SK-N-SH (cell line): ENCODE measurements around the gene MYCBPAP. TPM values are rescaled to one million over a fixed set of nuclear protein-coding genes. Genes with fewer than 3 reads are reported as not detected.

Experiments used
- CTCF ChIA-PET: fragments of 300-600, 350-600 bp; formaldehyde crosslinking; extraction: SDS; loops from one replicate; lab custom pipeline; 2021; lab: Yijun Ruan, JAX
- POLR2A ChIA-PET: fragments of 350-600 bp; sonication (Branson Sonifier 250); formaldehyde crosslinking; extraction: SDS; loops from one replicate; lab custom pipeline; 2020; ENCODE audit warnings: antibody characterized with exemption, inconsistent platforms; lab: Yijun Ruan, JAX
- DNase-seq: peaks from one replicate; pipeline ENCODE4 v3.0.0; 2012
- H2AFZ ChIP-seq: fragments of 200-600 bp; sonication (generic); 2 replicates; pipeline ENCODE4 v1.8.1; 2016; ENCODE audit warnings: antibody characterized with exemption, mild to moderate bottlenecking, low read depth
- H3F3A ChIP-seq: fragments of 200-600 bp; sonication (generic); replicated peaks from 2 replicates; pipeline ENCODE3; 2016; ENCODE audit warnings: antibody characterized with exemption, mild to moderate bottlenecking; ENCODE audit not compliant: insufficient read depth
- H3K27ac ChIP-seq, 2 experiments: fragments of 200-500 bp in 1 of 2; fragments of 200-600 bp in 1 of 2; sonication (Bioruptor generic) in 1 of 2; sonication (generic), shearing (Covaris generic) in 1 of 2; 2 replicates each; pipeline versions ENCODE4 v1.5.1 to v1.6.1; 2014 to 2016; ENCODE audit warnings: low read depth in 2 of 2, inconsistent platforms in 1 of 2, low read length in 1 of 2, mild to moderate bottlenecking in 1 of 2, mixed read lengths in 1 of 2
- H3K27me3 ChIP-seq: fragments of 200-600 bp; sonication (generic), shearing (Covaris generic); 2 replicates; pipeline ENCODE4 v1.6.1; 2016; ENCODE audit warnings: mixed run types; ENCODE audit not compliant: insufficient read depth
- H3K36me3 ChIP-seq, 2 experiments: fragments of 200-500 bp in 1 of 2; fragments of 200-600 bp in 1 of 2; sonication (Bioruptor generic) in 1 of 2; sonication (generic) in 1 of 2; replicated peaks in 1 of 2; 2 replicates each; pipeline versions ENCODE3 to v1.5.1; 2014 to 2016; ENCODE audit warnings: low read length in 1 of 2, mild to moderate bottlenecking in 1 of 2; ENCODE audit not compliant: insufficient read depth in 2 of 2, control insufficient read depth in 1 of 2
- H3K4me1 ChIP-seq, 2 experiments: fragments of 200-500 bp in 1 of 2; fragments of 200-600 bp in 1 of 2; sonication (Bioruptor generic) in 1 of 2; sonication (generic), shearing (Covaris generic) in 1 of 2; 2 replicates each; pipeline versions ENCODE4 v1.5.1 to v1.6.1; 2014 to 2016; ENCODE audit warnings: low read depth in 1 of 2, low read length in 1 of 2, mixed run types in 1 of 2; ENCODE audit not compliant: insufficient read depth in 2 of 2, control insufficient read depth in 1 of 2
- H3K4me2 ChIP-seq: fragments of 200-600 bp; sonication (generic), shearing (Covaris generic); 2 replicates; pipeline ENCODE4 v1.6.1; 2017; ENCODE audit warnings: mixed run types
- H3K4me3 ChIP-seq, 2 experiments: fragments of 200-500 bp in 1 of 2; fragments of 200-600 bp in 1 of 2; sonication (Bioruptor generic) in 1 of 2; sonication (generic), shearing (Covaris generic) in 1 of 2; 2 replicates each; pipeline versions ENCODE4 v1.5.1 to v1.8.1; 2014 to 2016; ENCODE audit warnings: low read depth in 2 of 2, inconsistent platforms in 1 of 2, low read length in 1 of 2, mild to moderate bottlenecking in 1 of 2, mixed read lengths in 1 of 2, moderate library complexity in 1 of 2
- H3K79me2 ChIP-seq: fragments of 200-600 bp; sonication (generic); 2 replicates; pipeline ENCODE4 v1.8.1; 2017; ENCODE audit warnings: mild to moderate bottlenecking; ENCODE audit not compliant: insufficient read depth
- H3K9ac ChIP-seq: fragments of 200-600 bp; sonication (generic); 2 replicates; pipeline ENCODE4 v1.6.1; 2017; ENCODE audit warnings: mixed run types
- H3K9me2 ChIP-seq: fragments of 200-600 bp; sonication (generic); 2 replicates; pipeline ENCODE4 v1.6.1; 2017; ENCODE audit warnings: mixed run types
- H3K9me3 ChIP-seq: fragments of 200-600 bp; sonication (generic); 2 replicates; pipeline ENCODE4 v1.6.1; 2017; ENCODE audit warnings: mixed run types, mild to moderate bottlenecking, moderate library complexity
- H4K20me1 ChIP-seq: fragments of 200-600 bp; sonication (generic); 2 replicates; pipeline ENCODE4 v1.6.1; 2017; ENCODE audit warnings: mild to moderate bottlenecking, mixed run types; ENCODE audit not compliant: insufficient read depth
- CHD2 ChIP-seq: fragments of 150-350 bp; IDR thresholded peaks from 2 replicates; pipeline ENCODE4 v1.6.1; 2018; ENCODE audit warnings: low read length; ENCODE audit not compliant: partially characterized antibody
- EP300 ChIP-seq, 2 experiments: IDR thresholded peaks; 2 replicates each; pipeline versions ENCODE4 v1.4.0 to v1.6.1; 2012; ENCODE audit warnings: borderline replicate concordance in 1 of 2, low read depth in 1 of 2, low read length in 1 of 2
- GATA2 ChIP-seq: sonication (generic); formaldehyde crosslinking; IDR thresholded peaks from 2 replicates; pipeline ENCODE4 v1.5.0; 2020; ENCODE audit warnings: mild to moderate bottlenecking, missing genetic modification reagents
- NFIC ChIP-seq: IDR thresholded peaks from 2 replicates; pipeline ENCODE4 v1.4.0; 2012; ENCODE audit warnings: borderline replicate concordance
- RCOR1 ChIP-seq: fragments of 150-350 bp; IDR thresholded peaks from 2 replicates; pipeline ENCODE4 v1.6.1; 2017; ENCODE audit warnings: antibody characterized with exemption, low read length
- TAF1 ChIP-seq: IDR thresholded peaks from 2 replicates; pipeline ENCODE4 v1.6.1; 2012; ENCODE audit warnings: low read depth, mild to moderate bottlenecking, low read length, moderate library complexity, borderline replicate concordance
- YY1 ChIP-seq: IDR thresholded peaks from 2 replicates; pipeline ENCODE4 v1.4.0; 2012; ENCODE audit warnings: low read depth, mild to moderate bottlenecking
- WGBS: methylation state at CpG from one replicate; pipeline ENCODE4 v1.1.6; 2017; ENCODE audit warnings: low lambda C conversion rate; 5-methylcytosine and 5-hydroxymethylcytosine counted together
- polyA plus RNA-seq, 3 experiments: library from polyadenylated mRNA; depleted of rRNA; stranded (reverse); fragments of >200 nt; gene quantifications; 2 replicates each; pipeline ENCODE4 v1.2.3, GENCODE V29; 2012
- TF ChIP-seq, protein P1 (sequence below): IDR thresholded peaks from 2 replicates; pipeline ENCODE4 v1.4.0; 2012; ENCODE audit warnings: low read depth, borderline replicate concordance

MYCBPAP gene
- polyA plus RNA-seq, 1 of the 3 experiments (the other 2 are of a cell fraction): 2.4 TPM

DNA sequence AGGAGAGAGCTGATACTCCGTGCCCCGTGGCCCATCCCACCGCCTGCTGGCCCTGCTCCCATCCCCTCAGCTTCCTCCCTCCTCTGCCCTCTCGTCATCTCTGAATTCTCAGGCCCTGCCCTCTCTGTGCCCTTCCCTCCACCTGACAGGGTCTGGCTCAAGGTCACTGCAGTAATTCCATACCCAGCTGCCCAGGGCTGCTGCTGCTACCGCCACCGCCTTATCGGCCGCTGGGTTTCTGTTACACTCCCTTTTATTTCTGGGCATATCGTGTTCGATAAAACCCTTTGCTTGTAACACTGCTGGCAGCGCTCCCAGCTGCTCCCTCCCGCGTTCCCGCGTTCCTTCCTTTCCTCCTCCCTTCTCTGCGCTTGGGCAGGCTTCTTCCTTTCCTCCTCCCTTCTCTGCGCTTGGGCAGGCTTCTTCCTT, 25.5 kb downstream of the MYCBPAP start:
- H3K36me3 ChIP-seq: no peaks in the 10 kb centered on the region
- H3K79me2 ChIP-seq: no peaks in the 10 kb centered on the region
- 15% methylated on average over 17 of the region's 17 CpGs for WGBS
- H3K4me2 ChIP-seq: peak overlapping the region; percentile 54; the same call in 1 of the 2 replicates
- ChIA-PET POLR2A (interaction anchor here (0.7 to 2.3 kb wide), 2 partner anchors 8 to 90 kb away, joined by 5 to 14 read pairs; no protein-coding TSS in a partner anchor), CTCF (interaction anchor here (0.6 to 5.5 kb wide), 13 partner anchors 10 to 309 kb away, joined by 3 to 27 read pairs (median 4); partner anchors contain the start of genes LRRC59 and SPATA20)
- H3F3A ChIP-seq: no peaks in the 10 kb centered on the region
- peak; percentile 90 for DNase-seq
- H3K4me1 ChIP-seq: peaks cover 7 to 30% of the 10 kb centered on the region in 2 experiments; a peak in 3 of 4 replicates
- H3K27me3 ChIP-seq: peaks cover 28% of the 10 kb centered on the region; the same call in 1 of the 2 replicates
- H3K9ac ChIP-seq: no peak overlapping the region
- H3K27ac ChIP-seq: no peak overlapping the region
- no peaks in the 10 kb centered on the region for H4K20me1 ChIP-seq
- no peaks in the 10 kb centered on the region for H3K9me3 ChIP-seq
- H2AFZ ChIP-seq: no peak overlapping the region
- peak overlapping the region in 1 of 2 experiments; percentile 8; a peak in 1 of 4 replicates for H3K4me3 ChIP-seq
- TF ChIP-seq YY1: no peak
- peak; percentile 73; the same call in 1 of the 2 replicates for TF ChIP-seq RCOR1
- peak in 1 of 2 experiments; percentile 32; a peak in 2 of 4 replicates for TF ChIP-seq EP300 (IDR thresholded peaks at IDR 0.05; ENCODE audit: borderline replicate concordance in 1 of 2, low read depth in 1 of 2, low read length in 1 of 2)
- no peak; the same call in 1 of the 2 replicates for TF ChIP-seq NFIC
- TF ChIP-seq, protein P1, sequence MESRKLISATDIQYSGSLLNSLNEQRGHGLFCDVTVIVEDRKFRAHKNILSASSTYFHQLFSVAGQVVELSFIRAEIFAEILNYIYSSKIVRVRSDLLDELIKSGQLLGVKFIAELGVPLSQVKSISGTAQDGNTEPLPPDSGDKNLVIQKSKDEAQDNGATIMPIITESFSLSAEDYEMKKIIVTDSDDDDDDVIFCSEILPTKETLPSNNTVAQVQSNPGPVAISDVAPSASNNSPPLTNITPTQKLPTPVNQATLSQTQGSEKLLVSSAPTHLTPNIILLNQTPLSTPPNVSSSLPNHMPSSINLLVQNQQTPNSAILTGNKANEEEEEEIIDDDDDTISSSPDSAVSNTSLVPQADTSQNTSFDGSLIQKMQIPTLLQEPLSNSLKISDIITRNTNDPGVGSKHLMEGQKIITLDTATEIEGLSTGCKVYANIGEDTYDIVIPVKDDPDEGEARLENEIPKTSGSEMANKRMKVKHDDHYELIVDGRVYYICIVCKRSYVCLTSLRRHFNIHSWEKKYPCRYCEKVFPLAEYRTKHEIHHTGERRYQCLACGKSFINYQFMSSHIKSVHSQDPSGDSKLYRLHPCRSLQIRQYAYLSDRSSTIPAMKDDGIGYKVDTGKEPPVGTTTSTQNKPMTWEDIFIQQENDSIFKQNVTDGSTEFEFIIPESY: no peak
- TF ChIP-seq GATA2 (CRISPR knock-in tag): peak; percentile 41; the same call in 1 of the 2 replicates
- peak; percentile 68 for TF ChIP-seq CHD2
- no peaks in the 10 kb centered on the region for H3K9me2 ChIP-seq

DNA sequence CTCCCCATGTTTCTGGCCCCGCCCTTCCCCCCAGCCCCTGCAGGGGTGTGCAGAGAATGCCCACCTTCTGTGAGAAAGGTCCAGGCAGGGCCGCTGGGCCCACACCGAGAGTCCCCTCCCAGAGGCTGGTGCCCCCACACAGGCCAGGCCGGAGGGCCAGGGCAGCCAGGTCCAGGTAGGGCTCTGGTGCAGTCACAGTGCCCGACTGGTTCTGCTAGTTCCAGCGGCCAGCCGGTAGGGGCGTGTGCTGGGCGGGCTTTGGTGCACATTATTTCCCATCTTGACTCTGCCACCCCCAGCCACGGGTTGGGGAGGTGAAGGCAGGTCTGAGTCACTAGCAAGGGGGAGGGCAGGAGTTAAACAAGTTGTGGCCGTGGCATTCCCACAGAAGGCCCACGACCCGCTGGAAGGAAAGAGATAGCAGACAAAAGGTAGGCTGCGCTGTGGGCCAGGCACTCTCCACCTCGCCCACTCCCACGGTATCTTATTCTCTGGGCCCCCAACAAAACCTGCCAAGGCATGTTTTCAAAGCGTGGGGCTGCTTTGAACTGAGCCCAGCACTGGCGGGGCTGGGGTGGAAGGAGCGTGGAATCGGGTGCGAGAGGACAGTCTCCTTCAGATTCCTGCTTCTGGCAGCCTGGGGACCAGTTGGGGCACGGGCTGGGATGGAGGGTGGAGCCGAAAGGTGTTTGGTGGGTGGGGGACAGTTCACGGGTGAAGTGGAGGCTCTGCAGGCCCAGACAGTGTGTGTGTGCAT, 26.2 kb downstream of the MYCBPAP start:
- no peak overlapping the region for H2AFZ ChIP-seq
- peak; percentile 62 for DNase-seq
- no peaks in the 10 kb centered on the region for H3K9me2 ChIP-seq
- CTCF ChIA-PET: interaction anchor here (0.7 to 24.2 kb wide), 9 partner anchors 12 to 89 kb away, joined by 3 to 1212 read pairs (median 5); partner anchors contain the start of genes RSAD1 and SPATA20
- no peaks in the 10 kb centered on the region for H3K9me3 ChIP-seq
- H3K4me1 ChIP-seq: peaks cover 7 to 30% of the 10 kb centered on the region in 2 experiments; a peak in 3 of 4 replicates
- H3K4me3 ChIP-seq: no peak overlapping the region
- TF ChIP-seq TAF1: no peak
- no peaks in the 10 kb centered on the region for H3K36me3 ChIP-seq
- peak overlapping the region; percentile 54; the same call in 1 of the 2 replicates for H3K4me2 ChIP-seq
- H3K27me3 ChIP-seq: peaks cover 28% of the 10 kb centered on the region; the same call in 1 of the 2 replicates
- H3F3A ChIP-seq: no peaks in the 10 kb centered on the region
- 87% methylated on average over 24 of the region's 24 CpGs for WGBS
- H3K79me2 ChIP-seq: no peaks in the 10 kb centered on the region
- H4K20me1 ChIP-seq: no peaks in the 10 kb centered on the region
- POLR2A ChIA-PET: interaction anchor here (0.7 to 2.3 kb wide), 2 partner anchors 7 to 89 kb away, joined by 5 to 14 read pairs; no protein-coding TSS in a partner anchor
- H3K27ac ChIP-seq: no peak overlapping the region
- no peak overlapping the region for H3K9ac ChIP-seq
